ENCODE data around the gene MIGA1.

Gene MIGA1

DNA sequence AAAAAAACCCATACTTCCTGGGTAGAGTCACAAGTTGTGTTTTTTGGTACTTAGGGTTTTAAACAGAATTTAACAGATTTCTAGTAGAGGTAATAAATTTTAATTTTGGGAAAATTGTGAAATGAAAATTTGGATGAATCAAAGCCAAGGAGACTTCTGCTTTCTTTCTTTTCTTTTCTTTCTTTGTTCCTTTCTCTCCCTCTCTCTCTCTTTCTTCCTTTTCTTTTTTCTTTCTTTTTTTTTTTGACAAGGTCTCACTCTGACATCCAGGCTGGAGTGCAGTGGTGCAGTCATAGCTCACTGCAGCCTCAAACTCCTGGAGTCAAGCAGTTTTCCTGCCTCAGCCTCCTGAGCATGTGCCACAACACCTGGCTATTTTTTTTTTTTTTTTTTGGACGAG is 62.1 kb downstream of the MIGA1 start:
- in situ Hi-C loops (cut with HindIII; ENCODE audit: low sequenced_read_pairs) = no loop called here

DNA sequence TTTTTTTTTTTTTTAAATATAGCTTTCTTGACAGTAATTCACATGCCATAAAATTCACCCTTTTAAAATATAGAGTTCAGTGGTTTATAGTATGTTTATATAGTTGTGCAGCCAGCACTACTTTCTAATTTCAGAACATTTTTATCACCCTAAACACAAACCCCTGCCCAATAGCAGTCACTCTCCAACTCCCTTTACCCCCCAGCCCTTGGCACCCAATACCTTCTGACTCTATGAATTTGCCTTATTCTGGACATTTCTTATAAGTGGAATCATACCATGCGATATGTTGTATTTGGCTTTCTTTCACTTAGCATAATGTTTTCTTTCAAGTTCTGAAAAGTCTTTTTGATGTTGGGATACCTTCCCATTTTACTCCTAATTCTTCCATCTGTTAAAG is 66.5 kb downstream of the MIGA1 start:
- in situ Hi-C loops (cut with HindIII; ENCODE audit: low sequenced_read_pairs) = no loop called here

DNA sequence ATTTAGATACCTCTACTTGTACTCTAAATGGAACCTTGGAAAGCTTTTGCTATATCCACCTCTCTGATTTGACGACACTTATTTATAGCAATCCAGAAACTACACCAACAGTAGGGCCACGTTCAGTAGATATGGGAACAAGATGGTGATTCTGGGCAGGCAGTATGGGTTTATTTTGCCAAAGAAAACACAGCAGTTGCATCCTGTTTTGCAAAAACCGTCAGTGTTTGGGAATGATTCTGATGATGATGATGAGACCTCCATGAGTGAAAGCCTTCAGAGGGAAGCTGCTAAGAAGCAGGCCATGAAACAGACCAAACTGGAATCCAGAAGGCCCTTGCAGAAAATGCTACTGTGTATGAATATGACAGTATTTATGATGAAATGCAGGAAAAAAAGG is 67.5 kb downstream of the MIGA1 start:
- in situ Hi-C loops (cut with HindIII; ENCODE audit: low sequenced_read_pairs) = no loop called here

DNA sequence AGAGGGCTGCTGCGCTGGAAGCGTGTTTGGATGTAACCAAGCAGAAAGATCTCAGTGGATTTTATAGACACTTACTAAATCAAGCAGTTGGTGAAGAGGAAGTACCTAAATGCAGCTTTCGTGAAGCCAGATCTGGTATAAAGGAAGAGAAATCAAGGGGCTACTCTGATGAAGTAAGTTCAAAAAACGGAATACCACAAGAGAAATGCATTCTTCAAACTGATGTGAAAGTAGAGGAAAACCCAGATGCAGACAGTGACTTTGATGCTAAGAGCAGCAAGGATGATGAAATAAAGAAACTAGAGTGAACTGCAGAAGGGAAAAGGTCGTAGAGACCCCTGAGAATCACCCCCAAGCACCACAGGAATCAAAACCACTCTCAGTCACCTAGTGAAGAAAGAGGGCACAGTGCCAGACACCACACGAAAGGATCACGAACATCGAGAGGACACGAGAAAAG is 68.2 kb downstream of the MIGA1 start:
- in situ Hi-C loops (cut with HindIII; ENCODE audit: low sequenced_read_pairs) = no loop called here

DNA sequence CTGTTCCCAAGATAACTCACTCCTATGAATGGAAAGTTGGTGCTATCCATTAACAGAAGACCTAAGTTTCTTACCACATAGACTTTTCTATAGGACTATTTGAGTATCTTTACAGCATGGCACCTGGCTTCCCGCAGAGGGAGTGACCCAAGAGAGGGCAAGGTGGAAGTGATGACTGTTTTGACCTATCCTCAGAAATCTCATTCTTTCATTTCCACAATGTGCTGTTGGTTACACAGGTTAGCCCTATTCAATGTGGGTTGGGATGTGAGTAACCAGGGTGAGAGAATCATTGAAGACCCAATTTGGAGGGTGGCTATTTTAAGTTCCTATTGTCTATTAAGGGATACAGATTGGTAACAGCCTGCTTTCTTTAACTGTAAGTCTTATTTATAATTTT is 70.6 kb downstream of the MIGA1 start:
- in situ Hi-C loops (cut with HindIII; ENCODE audit: low sequenced_read_pairs) = no loop called here

DNA sequence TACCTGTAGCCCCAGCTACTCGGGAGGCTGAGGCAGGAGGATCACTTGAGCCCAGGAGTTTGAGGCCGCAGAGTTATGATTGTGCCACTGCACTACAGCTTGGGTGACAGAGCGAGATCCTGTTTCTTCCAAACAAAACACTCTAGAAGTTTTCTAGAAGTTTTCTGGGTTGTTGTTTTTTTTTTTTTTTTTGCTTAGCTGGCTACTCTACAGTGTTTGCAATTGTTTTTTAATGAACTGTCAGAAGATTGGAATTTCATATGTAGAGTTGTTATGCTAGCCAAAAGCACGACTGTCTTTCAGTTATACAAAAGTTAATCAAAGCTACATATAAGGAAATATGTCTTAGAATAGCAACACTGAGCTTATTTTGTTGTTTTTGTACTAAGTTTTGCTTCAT is 78.1 kb downstream of the MIGA1 start:
- in situ Hi-C loops (cut with HindIII; ENCODE audit: low sequenced_read_pairs) = no loop called here

DNA sequence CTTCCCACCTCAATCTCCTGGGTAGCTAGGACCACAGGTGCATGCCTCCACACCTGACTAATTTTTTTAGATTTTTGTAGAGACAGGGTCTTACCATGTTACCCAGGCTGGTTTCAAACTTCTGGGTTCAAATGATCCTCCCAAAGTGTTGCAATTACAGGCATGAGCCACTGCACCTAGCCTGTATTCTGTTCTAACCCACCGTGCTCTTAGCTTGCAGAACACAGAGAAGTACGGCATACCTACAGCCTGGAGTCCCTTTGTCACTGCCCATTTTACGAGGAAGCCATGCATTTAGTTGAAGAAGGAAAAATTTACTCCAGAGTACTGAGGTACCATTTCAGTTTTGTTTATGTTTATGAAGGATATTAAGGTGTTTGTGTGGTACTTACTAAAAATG is 79.3 kb downstream of the MIGA1 start:
- in situ Hi-C loops (cut with HindIII; ENCODE audit: low sequenced_read_pairs) = no loop called here

DNA sequence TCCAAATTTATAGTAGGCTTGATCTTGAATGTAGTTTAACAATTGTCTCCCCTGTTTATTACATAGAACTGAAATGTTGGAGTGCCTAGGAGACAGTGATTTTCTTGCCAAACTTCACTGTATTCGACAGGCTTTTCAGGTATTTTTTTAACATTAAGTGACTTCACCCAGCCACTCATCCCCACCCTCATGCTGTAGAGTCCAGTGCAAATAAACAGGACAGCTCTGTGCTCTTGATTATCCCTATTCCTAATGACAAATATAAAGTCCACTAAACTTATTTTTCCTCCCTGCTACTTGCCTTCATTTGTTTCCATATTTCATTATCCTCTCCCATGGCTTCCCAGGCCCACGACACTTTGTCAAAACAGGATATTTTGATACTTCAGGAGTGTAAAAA is 79.8 kb downstream of the MIGA1 start:
- in situ Hi-C loops (cut with HindIII; ENCODE audit: low sequenced_read_pairs) = no loop called here

DNA sequence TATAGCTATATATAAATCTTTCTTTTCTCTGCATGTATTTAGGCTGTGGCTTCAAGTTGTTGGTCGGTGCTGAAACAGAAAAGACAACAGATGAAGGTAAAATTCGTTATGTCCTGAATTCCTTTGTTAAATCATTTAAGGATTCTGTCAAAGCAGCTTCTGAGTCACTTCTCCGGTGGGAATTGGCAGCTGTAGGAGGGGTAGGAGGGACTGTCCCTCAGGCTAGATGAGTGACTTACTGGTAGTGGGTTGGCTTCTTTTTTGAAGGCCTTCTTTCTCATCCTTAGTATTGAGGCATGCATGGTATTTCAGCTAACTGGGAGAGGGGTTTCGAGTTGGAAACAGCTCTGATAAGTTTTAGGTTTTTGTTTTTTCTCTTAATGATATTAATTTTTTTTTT is 86.8 kb downstream of the MIGA1 start:
- in situ Hi-C loops (cut with HindIII; ENCODE audit: low sequenced_read_pairs) = no loop called here

DNA sequence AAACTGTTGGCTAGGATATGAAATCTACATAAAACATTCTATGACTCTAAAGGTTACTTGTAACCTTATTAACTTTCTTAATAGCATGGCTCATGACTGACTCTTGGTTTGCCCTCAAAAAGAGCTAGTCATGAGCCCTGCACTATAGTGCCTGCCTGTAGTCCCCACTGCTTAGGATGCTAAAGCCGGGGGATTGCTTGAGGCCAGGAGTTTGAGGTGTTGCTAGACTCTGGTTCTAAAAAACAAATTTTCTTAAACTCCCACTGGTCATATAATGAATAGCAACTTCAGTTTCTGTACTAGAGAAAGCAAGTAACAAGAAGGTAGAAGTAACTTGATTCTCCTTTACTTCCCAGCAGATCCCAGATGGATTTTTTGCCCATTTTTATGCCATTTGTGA is 93.2 kb downstream of the MIGA1 start:
- in situ Hi-C loops (cut with HindIII; ENCODE audit: low sequenced_read_pairs) = no loop called here

DNA sequence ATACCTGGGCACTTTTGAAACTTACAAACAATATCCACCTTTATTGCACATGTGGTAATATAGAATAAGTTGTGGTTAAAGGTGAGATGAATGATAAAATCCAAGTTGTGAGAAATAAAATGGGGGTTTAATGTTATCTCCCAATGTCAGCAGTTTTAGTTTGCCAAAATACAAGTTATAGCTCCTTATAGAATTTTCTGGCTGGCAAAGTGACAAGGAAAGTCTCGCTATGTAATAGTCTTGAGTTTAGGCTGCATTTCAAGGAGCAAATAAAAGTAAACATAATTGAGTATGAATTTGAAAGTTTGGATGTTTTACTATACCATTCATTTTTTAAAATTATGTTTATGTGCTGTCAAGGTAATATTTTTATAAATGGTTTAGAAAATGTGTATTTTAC is 94.0 kb downstream of the MIGA1 start:
- in situ Hi-C loops (cut with HindIII; ENCODE audit: low sequenced_read_pairs) = no loop called here

DNA sequence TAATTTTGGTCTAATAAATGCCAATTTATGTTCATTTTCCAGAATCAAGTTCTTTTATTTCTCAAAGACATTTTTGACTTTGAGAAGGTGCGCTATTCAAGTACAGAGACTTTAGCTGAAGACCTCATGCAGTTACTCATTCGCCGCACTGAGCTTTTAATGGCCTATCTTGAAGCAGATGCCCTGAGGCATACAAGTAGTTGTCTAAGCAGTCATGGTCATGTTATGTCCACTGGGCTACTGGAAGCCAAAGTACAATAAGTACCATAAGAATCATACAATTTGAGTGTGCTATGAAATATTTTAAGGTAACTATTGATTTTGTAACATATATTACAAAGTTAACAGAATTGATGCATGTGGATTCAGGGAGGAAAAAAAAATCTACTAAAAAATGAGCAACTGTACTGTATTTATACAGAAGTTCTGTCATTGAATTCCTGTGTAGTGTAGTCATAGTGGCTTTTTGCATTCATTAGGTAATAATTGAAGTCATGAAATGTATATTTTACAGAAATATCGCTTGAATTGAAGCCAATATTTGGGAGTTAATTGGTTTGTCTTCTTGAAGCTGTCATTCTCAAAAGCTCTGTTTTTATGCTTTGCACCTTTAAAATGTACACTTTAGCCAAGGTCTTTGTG is 95.5 kb downstream of the MIGA1 start:
- in situ Hi-C loops (cut with HindIII; ENCODE audit: low sequenced_read_pairs) = no loop called here

DNA sequence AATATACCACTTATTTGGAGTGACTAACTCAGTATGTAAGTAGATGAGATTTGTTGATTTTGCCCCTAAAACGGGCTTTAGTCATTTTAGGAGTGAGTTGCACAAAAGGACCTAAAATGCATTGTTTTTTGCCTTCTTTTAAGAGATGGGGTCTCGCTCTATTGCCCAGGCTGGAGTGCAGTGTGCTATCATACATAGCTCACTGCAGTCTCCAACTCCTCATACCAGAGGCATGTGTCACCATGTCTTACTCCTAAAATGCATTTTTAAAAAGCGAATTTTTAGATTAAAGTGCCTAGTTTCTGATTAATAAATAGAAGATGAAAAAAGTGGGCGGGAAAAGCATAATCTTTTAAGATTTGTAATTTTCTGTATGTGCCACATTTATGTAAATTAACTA is 97.4 kb downstream of the MIGA1 start:
- in situ Hi-C loops (cut with HindIII; ENCODE audit: low sequenced_read_pairs) = no loop called here

DNA sequence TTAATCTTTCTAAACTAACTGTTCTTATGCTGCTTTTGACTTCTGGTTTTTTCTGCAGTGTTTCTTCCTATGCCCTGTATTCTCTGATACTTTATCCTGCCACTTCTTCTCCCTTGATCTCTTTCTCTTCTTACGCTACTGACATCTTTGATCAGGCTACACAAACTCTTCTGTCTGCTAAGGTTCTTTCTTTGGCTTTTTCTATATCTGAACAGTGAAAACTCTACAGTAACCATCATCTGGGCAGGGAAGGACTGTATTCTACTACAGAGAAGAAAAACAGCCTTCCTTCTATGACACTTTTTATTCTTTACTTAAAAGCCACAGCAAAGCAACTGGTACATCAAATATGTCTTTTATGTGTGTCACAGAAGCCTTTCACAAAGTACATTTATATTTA is 101.6 kb downstream of the MIGA1 start:
- in situ Hi-C loops (cut with HindIII; ENCODE audit: low sequenced_read_pairs) = no loop called here

DNA sequence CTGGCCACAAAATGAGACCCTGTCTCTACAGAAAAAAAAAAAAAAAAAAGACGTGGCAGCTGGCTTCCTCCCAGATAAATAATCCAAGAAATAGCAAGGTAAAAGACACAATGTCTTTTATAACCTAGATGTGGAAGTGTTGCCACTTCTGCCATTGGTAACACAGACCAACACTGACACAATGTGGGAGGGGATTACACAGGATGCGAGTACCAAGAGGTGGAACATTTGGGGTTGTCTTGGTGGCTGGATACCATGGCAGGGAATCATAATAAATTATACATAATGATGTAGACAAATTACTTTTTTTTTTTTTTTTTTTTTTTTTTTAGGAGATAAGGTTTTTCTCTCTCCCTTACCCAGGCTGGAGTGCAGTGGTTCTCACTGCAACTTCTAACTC is 103.0 kb downstream of the MIGA1 start:
- in situ Hi-C loops (cut with HindIII; ENCODE audit: low sequenced_read_pairs) = no loop called here

DNA sequence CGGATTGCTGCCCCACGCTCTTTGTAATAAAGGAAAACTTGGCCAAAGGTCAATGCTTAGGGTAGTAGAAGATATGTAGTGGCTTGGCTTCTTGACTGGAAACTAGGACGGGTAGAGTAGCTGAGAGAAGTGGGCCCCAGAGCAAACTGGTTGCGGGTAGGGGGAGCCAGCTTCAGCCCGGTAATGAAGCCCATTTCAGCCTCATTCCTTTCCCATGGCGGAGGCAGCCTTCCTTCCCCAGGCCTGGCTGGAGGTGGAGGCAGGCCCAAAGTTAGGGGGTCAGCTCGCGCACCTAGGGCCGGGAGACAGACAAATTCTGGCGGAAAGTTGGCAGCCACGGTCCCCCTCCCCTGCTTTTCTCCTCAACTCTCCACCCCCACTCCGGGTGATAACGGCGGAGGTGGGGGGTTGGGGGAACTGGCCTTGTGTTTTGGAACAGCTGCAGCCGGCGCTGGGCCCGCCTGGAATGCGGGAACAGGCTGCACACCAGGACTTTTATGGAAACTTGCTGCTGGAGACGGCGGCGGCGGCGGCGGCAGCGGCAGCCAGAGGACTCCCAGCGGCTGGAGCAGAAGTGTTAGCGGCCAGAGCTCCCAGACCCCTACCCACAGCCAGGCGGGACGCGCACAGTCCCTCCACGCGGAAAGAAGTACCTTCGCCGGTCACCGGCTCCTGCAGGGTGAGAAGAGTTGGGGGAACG is 108.8 kb downstream of the MIGA1 start, which contains the start of gene NEXN:
Gene NEXN, plus strand, starts transcription at position 544 of the 700 bp plus-strand sequence. CDS start 27,483 bp downstream, outside the sequence.
- in situ Hi-C loops (cut with HindIII; ENCODE audit: low sequenced_read_pairs) = no loop called here

DNA sequence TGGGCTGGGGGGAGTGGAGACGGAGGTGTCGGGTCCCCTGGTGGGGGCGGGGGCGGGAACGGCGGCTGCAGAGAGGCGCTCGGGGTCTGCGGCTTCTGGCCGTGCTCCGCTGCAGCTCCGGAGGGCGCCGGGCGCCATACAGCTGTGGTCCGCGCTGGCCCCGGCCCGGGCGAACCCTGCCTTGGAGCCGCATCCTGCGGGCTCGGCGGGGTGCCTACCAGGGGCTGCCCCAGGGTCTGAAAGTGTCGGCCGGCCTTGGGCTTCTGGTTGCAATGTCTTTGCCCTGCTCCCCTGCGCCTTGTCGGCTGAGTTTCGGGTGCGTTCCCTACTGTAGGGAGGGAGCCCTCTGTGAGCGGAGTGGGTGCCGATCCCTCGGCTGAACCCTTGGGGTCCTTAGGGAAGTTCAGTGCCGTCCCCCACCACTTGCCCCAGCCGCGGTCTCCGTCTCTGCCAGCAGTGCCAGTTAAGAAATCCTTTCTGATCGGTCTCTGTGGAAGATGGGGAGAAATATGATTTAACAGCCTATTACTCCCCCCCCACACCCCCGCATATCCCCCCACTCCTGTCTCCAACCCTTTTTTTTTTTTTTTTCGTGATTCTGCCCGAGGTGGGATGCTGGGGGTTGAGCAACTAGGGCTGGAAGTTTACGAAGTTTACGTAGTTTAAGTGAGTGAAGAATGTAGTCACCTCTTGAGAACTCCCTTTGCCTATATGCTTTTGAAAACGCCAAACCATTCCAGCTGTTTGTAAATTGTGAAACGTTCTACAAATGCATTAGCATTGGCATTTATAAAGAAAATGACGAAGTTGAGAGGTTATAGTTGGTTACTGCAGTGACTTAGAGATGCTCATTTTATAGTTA is 109.6 kb downstream of the MIGA1 start:
- in situ Hi-C loops (cut with HindIII; ENCODE audit: low sequenced_read_pairs) = no loop called here

DNA sequence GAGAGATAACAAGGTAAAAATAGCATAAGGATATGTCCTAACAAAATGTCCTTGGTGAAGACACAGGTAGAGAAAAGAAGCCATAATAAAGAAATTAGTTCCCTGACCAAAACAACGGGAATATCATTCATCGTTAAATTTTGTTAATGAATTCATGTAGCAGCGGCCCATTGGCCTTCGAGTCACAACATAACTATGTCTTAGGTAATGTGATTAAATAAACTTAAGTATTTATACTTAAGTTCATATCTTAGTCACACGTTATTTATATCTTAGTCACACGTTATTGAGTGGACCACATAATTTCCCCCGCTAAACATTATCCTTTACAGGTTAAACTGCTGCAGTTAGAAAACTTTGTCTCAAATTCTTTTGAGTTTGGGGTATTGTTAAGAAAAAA is 110.2 kb downstream of the MIGA1 start:
- in situ Hi-C loops (cut with HindIII; ENCODE audit: low sequenced_read_pairs) = no loop called here

DNA sequence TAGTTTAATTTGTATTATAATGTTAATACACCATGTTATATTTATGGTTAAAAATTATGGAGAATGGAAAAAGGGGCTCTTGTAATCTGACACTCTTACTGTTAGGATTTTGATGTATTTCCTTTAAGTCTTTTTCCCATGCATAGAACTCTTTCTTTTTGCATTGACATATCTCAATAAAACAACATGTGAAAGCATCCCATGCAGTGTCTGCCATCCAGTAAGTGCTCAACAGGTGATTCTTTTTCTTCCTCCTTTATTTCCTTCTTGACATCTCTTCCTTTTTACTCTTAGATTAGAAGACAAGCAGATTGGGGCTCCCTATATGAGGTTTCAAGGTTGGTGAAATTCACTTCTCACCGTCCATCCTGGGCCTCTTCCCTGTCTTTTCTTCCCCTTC is 111.8 kb downstream of the MIGA1 start:
- in situ Hi-C loops (cut with HindIII; ENCODE audit: low sequenced_read_pairs) = no loop called here

DNA sequence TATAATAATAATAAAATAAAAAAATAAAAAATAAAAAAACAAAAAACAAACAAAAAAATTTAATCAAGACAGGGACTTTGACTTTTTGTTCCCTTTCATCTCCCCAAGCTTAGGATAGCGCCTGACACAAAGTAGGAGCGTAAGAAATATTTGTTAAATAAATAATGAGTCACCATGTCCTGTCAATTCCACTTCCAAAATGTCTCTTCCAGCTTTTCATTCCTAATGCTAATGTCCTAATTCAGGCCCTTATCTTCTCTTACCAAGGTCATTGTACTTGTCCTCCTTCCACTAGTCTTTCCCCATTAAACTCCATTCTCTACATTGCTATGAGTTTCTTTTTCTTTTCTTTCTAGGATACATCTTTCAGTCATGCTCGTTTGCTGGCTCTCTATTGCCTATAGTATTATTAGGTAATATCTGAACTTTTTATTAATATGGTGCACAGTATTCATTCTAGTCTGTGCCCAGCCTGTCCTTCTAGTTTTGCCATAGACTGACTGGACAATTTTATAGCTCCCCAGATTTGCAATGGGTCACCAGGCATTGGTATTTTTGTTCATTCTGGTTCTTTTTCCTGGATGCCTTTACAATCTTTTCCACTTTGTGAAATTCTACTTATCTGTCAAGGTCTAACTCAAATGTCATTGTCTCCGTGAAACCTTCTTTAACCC is 120.3 kb downstream of the MIGA1 start:
- in situ Hi-C loops (cut with HindIII; ENCODE audit: low sequenced_read_pairs) = no loop called here

DNA sequence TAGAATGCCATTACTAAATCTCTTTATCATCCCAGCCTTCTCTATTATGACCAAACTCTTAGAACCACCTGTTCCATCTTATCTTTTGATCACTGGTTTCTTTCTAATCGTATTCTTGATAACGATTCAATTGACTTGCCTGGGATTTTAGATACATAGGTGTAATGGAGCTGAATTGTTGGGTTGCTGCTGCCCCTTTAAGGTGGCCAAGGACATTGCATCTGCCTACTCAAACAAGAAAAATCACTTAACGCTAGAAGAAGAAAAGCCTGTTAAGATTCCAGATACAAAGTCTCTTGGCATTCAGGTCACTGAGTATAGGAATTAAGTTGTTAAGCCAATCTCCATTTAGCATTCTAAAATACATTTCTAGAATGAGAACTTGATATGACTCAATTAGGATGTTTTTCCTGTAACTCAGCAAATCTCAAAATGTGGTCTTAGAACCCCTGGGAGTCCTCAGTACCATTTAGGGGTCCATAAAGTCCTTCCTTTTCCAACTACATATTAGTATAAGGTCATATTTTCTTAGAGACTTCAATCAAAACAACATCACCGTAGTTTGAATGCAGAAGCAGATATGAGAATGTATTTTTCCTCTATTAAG is 121.3 kb downstream of the MIGA1 start:
- in situ Hi-C loops (cut with HindIII; ENCODE audit: low sequenced_read_pairs) = no loop called here
